ENCODE measurements around the gene HOXA6. TPM values are rescaled to one million over a fixed set of nuclear protein-coding genes. Genes with fewer than 3 reads are reported as not detected.
A peak's percentile ranks its signal among the peaks of the same experiment; 100 is the strongest.

The HOXA6 gene
- total RNA-seq, 1 experiment from 2014 or later = 12.7 TPM

DNA sequence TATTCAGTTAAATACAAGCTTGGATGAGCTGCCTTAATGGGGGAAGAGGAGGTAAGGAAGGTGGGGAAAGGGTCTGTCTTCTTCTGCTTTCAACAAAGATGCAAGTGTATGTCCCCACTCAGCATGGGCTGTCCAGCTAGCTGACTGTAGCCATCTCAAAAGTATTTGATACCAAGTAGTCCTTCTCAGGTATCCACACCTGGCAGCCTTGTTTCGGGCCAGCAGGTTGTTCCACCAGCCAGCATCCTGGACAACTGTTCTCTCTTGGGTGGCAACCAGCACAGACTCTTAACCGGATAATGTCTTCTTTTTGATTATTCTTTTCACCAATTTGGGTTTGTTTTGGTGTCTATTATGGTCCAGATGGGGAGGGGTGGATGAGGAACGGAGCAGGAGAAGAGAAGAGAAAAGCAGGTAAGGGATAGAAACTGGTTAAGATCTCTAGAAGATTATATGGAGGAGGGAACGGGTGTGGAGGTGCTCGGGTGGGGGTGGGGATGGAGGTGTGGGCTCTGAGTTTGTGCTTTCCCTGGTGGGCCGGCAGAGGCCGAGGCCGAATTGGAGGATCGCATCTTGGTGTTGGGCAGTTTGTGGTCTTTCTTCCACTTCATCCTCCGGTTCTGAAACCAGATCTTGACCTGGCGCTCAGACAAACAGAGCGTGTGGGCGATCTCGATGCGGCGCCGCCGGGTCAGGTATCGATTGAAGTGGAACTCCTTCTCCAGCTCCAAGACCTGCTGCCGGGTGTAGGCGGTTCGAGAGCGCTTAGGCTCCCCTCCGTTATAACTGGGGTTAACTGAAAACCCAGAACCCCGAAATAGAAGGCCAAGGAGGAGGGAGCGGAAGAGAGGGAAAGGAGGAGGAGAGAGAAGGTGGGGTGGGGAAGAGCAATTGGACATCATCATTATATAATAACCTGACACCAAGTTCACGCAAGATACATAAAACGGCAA is 18.5 kb downstream of the HOXA6 start:
- Histone ChIP-seq H3K4me1 (ENCODE audit: control insufficient read depth in 1 of 2, insufficient read depth in 2 of 2, low read length in 2 of 2) (peaks cover 23 to 75% of the 10 kb centered on the region in 2 experiments), H3K4me3 (replicated peaks in 1 of 2; ENCODE audit: low read depth in 1 of 2, low read length in 2 of 2) (no peak overlapping the region), H2AFZ (ENCODE audit: low read depth, low read length, poor library complexity, severe bottlenecking) (no peak overlapping the region), H3K36me3 (ENCODE audit: control insufficient read depth in 1 of 2, insufficient read depth in 2 of 2, low read length in 2 of 2) (no peaks in the 10 kb centered on the region), H3K9ac (ENCODE audit: low read length) (no peak overlapping the region), H3K4me2 (ENCODE audit: low read length) (peak overlapping the region; percentile 91; the same call in 1 of the 2 replicates), H3K9me2 (ENCODE audit: insufficient read depth) (no peaks in the 10 kb centered on the region), H3K9me3 (ENCODE audit: control insufficient read depth in 1 of 2, insufficient read depth in 1 of 2, low read depth in 1 of 2, low read length in 2 of 2) (no peaks in the 10 kb centered on the region), H4K20me1 (ENCODE audit: insufficient read depth) (no peaks in the 10 kb centered on the region), H3K27me3 (ENCODE audit: insufficient read depth, low read length) (peaks cover 27% of the 10 kb centered on the region), H3K79me2 (ENCODE audit: insufficient read depth, low read length) (no peaks in the 10 kb centered on the region), H3K27ac (ENCODE audit: low read depth, low read length) (no peak overlapping the region)
- no TSS peak for BruUV-seq (replicated peaks)
- DNase-seq (ENCODE audit: low read depth, low spot score) = no peak
- POLR2A ChIA-PET = interaction anchor here (1.0 to 1.1 kb wide), 2 partner anchors 9 to 14 kb away, joined by 3 to 4 read pairs; no protein-coding TSS in a partner anchor
- TF ChIP-seq EGR1 (IDR thresholded peaks at IDR 0.05; ENCODE audit: low read depth) = no peak
- no peak for TF ChIP-seq SP1 (IDR thresholded peaks at IDR 0.05; ENCODE audit: low read depth)
- ATAC-seq = no peak
- CTCF ChIA-PET = no interaction called here
- RAD21 ChIA-PET (ENCODE audit: low non-redundant PET in 1 of 2, low total read pairs in 2 of 2, uncharacterized antibody in 2 of 2, unreplicated experiment in 2 of 2) = no interaction called here
- intact Hi-C loops (cut with micrococcal nuclease) = no loop called here

DNA sequence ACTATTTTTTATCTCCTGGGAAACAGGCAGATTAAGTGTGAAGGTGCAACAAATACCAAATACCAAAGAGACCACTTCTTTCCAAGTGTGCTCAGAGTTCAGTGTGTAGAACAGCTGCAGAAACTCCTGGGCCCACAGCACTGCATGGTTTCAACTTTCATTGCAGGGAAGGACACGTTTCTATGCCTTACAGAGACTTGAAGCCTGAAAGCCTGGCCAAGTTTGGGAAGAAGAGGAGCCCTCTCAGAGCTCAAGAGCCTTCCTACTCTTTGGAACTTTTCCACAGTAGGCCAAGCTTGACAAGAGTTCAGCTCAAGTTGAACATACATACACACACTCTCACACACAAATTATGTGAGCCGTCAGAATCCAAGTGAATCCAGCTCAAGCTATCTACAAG is 19.5 kb downstream of the HOXA6 start:
- POLR2A ChIA-PET = interaction anchor here (1.0 to 1.1 kb wide), 2 partner anchors 8 to 13 kb away, joined by 3 to 4 read pairs; no protein-coding TSS in a partner anchor
- RAD21 ChIA-PET (ENCODE audit: low non-redundant PET in 1 of 2, low total read pairs in 2 of 2, uncharacterized antibody in 2 of 2, unreplicated experiment in 2 of 2) = no interaction called here
- CTCF ChIA-PET = no interaction called here

More for the DNA sequence above, 19.5 kb downstream of the HOXA6 start:
- H3K36me3 ChIP-seq (ENCODE audit: control insufficient read depth in 1 of 2, insufficient read depth in 2 of 2, low read length in 2 of 2) = no peaks in the 10 kb centered on the region
- peaks cover 29% of the 10 kb centered on the region for H3K27me3 ChIP-seq (ENCODE audit: insufficient read depth, low read length)
- TF ChIP-seq ELF1 (IDR thresholded peaks at IDR 0.05; ENCODE audit: borderline replicate concordance, low read depth) (no peak), RAD21 (IDR thresholded peaks at IDR 0.05; ENCODE audit: low read depth) (no peak), SIN3A (IDR thresholded peaks at IDR 0.05; ENCODE audit: low read depth) (no peak), ZNF274 (IDR thresholded peaks at IDR 0.05; ENCODE audit: low read depth, low read length) (no peak), SRF (IDR thresholded peaks at IDR 0.05; ENCODE audit: low read depth) (no peak), CEBPB (IDR thresholded peaks at IDR 0.05; ENCODE audit: low read depth) (no peak), JUND (IDR thresholded peaks at IDR 0.05) (no peak), EGR1 (IDR thresholded peaks at IDR 0.05; ENCODE audit: low read depth) (no peak), POLR2AphosphoS5 (IDR thresholded peaks at IDR 0.05; ENCODE audit: low read depth, low read length) (no peak)
- TF ChIP-seq, protein P1, sequence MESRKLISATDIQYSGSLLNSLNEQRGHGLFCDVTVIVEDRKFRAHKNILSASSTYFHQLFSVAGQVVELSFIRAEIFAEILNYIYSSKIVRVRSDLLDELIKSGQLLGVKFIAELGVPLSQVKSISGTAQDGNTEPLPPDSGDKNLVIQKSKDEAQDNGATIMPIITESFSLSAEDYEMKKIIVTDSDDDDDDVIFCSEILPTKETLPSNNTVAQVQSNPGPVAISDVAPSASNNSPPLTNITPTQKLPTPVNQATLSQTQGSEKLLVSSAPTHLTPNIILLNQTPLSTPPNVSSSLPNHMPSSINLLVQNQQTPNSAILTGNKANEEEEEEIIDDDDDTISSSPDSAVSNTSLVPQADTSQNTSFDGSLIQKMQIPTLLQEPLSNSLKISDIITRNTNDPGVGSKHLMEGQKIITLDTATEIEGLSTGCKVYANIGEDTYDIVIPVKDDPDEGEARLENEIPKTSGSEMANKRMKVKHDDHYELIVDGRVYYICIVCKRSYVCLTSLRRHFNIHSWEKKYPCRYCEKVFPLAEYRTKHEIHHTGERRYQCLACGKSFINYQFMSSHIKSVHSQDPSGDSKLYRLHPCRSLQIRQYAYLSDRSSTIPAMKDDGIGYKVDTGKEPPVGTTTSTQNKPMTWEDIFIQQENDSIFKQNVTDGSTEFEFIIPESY (IDR thresholded peaks at IDR 0.05; ENCODE audit: extremely low read depth, insufficient replicate concordance, low read length) = no peak
- TF ChIP-seq, protein P2, sequence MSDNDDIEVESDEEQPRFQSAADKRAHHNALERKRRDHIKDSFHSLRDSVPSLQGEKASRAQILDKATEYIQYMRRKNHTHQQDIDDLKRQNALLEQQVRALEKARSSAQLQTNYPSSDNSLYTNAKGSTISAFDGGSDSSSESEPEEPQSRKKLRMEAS (IDR thresholded peaks at IDR 0.05) = no peak
- TF ChIP-seq, protein P3, sequence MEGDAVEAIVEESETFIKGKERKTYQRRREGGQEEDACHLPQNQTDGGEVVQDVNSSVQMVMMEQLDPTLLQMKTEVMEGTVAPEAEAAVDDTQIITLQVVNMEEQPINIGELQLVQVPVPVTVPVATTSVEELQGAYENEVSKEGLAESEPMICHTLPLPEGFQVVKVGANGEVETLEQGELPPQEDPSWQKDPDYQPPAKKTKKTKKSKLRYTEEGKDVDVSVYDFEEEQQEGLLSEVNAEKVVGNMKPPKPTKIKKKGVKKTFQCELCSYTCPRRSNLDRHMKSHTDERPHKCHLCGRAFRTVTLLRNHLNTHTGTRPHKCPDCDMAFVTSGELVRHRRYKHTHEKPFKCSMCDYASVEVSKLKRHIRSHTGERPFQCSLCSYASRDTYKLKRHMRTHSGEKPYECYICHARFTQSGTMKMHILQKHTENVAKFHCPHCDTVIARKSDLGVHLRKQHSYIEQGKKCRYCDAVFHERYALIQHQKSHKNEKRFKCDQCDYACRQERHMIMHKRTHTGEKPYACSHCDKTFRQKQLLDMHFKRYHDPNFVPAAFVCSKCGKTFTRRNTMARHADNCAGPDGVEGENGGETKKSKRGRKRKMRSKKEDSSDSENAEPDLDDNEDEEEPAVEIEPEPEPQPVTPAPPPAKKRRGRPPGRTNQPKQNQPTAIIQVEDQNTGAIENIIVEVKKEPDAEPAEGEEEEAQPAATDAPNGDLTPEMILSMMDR (IDR thresholded peaks at IDR 0.05 in 2 of 3, conservative IDR thresholded peaks at IDR 0.05 in 1 of 3; ENCODE audit: borderline replicate concordance in 1 of 3, insufficient read depth in 1 of 3, low read depth in 2 of 3, low read length in 2 of 3) = no peak
- no peak overlapping the region; the same call in 1 of the 2 replicates for H3K4me2 ChIP-seq (ENCODE audit: low read length)
- H3K9ac ChIP-seq (ENCODE audit: low read length) = no peak overlapping the region
- H3K9me3 ChIP-seq (ENCODE audit: control insufficient read depth in 1 of 2, insufficient read depth in 1 of 2, low read depth in 1 of 2, low read length in 2 of 2) = no peaks in the 10 kb centered on the region
- H3K27ac ChIP-seq (ENCODE audit: low read depth, low read length) = no peak overlapping the region
- no peaks in the 10 kb centered on the region for H3K9me2 ChIP-seq (ENCODE audit: insufficient read depth)
- no TSS peak for BruUV-seq (replicated peaks)
- H4K20me1 ChIP-seq (ENCODE audit: insufficient read depth) = no peaks in the 10 kb centered on the region
- DNase-seq (ENCODE audit: low read depth, low spot score) (no peak), ATAC-seq (no peak)
- no peak overlapping the region for H3K4me3 ChIP-seq (replicated peaks in 1 of 2; ENCODE audit: low read depth in 1 of 2, low read length in 2 of 2)
- H3K79me2 ChIP-seq (ENCODE audit: insufficient read depth, low read length) = no peaks in the 10 kb centered on the region
- intact Hi-C loops (cut with micrococcal nuclease) = no loop called here
- H3K4me1 ChIP-seq (ENCODE audit: control insufficient read depth in 1 of 2, insufficient read depth in 2 of 2, low read length in 2 of 2) = peaks cover 24 to 75% of the 10 kb centered on the region in 2 experiments
- no peak overlapping the region for H2AFZ ChIP-seq (ENCODE audit: low read depth, low read length, poor library complexity, severe bottlenecking)

Data from HCT116 (cell line).